Subcutaneous abdominal adipose tissue (tissue), 5 donors: ENCODE measurements around the gene RAB4A.
A peak's percentile ranks its signal among the peaks of the same experiment; 100 is the strongest.

Experiments
- H3K27ac ChIP-seq: one replicate; pipeline ENCODE4 v1.7.0; 2013; ENCODE audit warnings: low read depth, mild to moderate bottlenecking, inconsistent platforms, low read length, moderate library complexity
- H3K27me3 ChIP-seq, 5 donors: one replicate each; pipeline ENCODE4 v1.7.0; 2013; ENCODE audit warnings: low read length in 5 of 5, inconsistent platforms in 1 of 5; ENCODE audit not compliant: control insufficient read depth in 5 of 5, insufficient read depth in 4 of 5
- H3K36me3 ChIP-seq, 5 donors: one replicate each; pipeline ENCODE4 v1.7.0; 2013; ENCODE audit warnings: low read length in 5 of 5; ENCODE audit not compliant: control insufficient read depth in 5 of 5, insufficient read depth in 5 of 5
- H3K4me1 ChIP-seq, 5 donors: one replicate each; pipeline ENCODE4 v1.7.0; 2013; ENCODE audit warnings: low read length in 5 of 5, mild to moderate bottlenecking in 3 of 5, moderate library complexity in 1 of 5; ENCODE audit not compliant: control insufficient read depth in 5 of 5, insufficient read depth in 5 of 5
- H3K4me3 ChIP-seq, 5 donors: one replicate each; pipeline ENCODE4 v1.7.0; 2013; ENCODE audit warnings: low read length in 5 of 5, low read depth in 1 of 5
- H3K9ac ChIP-seq, 5 donors: one replicate each; pipeline ENCODE4 v1.7.0; 2013; ENCODE audit warnings: low read length in 5 of 5, mild to moderate bottlenecking in 4 of 5, moderate library complexity in 3 of 5
- H3K9me3 ChIP-seq, 5 donors: one replicate each; pipeline ENCODE4 v1.7.0; 2013; ENCODE audit warnings: low read length in 5 of 5; ENCODE audit not compliant: control insufficient read depth in 5 of 5
- donor health status: healthy.
- donor health status: healthy.
- donor health status: healthy.
- donor health status: healthy.
- donor health status: healthy.

RAB4A gene

GRCh38 chr1:229270547-229271447, at the start of gene RAB4A:
Gene RAB4A, plus strand, starts transcription at chr1:229271111. Its CDS starts 229 bp downstream, at chr1:229271340.
- H3K4me1 ChIP-seq: peaks cover 8 to 34% (median 25%) of the 10 kb centered on the region in 5 donors
- H3K9ac ChIP-seq: peak within 1 kb of the TSS; percentile 78 to 91 (median 86)

DNA sequence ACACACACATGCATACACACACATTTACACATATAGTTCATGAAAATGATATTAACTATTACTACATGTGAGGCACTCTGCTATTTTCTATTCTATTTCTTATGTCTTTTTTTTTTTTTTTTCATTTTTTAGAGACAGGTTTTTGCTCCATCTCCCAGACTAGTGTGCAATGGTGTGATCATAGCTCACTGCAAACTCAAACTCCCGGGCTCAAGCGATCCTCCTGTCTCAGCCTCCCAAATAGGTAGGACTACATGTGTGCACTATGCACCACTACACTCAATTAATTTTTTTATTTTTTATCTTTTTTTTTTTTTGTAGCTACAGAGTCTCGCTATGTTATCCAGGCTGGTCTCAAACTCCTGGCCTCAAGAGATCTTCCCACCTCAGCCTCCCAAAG, 48.8 kb upstream of the RAB4A start:
- Histone ChIP-seq H3K9ac (no peak overlapping the region), H3K9me3 (no peaks in the 10 kb centered on the region), H3K4me1 (peaks cover 0 to 24% (median 18%) of the 10 kb centered on the region in 5 donors), H3K27ac (no peak overlapping the region), H3K36me3 (no peaks in the 10 kb centered on the region), H3K27me3 (no peaks in the 10 kb centered on the region), H3K4me3 (no peak overlapping the region)

More at GRCh38 chr1:229270547-229271447, at the start of gene RAB4A:
- peaks cover 0 to 10% (median 8%) of the 10 kb centered on the region in 5 donors for H3K9me3 ChIP-seq
- H3K27me3 ChIP-seq: no peaks in the 10 kb centered on the region
- H3K27ac ChIP-seq: peak within 1 kb of the TSS; percentile 44
- no peaks in the 10 kb centered on the region for H3K36me3 ChIP-seq
- peak within 1 kb of the TSS; percentile 70 to 95 (median 81) for H3K4me3 ChIP-seq

- Histone ChIP-seq H3K9ac (no peak overlapping the region), H3K9me3 (no peaks in the 10 kb centered on the region), H3K4me1 (peaks cover 0 to 26% (median 18%) of the 10 kb centered on the region in 5 donors), H3K27me3 (no peaks in the 10 kb centered on the region), H3K36me3 (no peaks in the 10 kb centered on the region), H3K4me3 (no peak overlapping the region), H3K27ac (no peak overlapping the region)
These were observed 47.4 kb upstream of the RAB4A start for GRCh38 chr1:229223498-229223897.

- H3K27me3 ChIP-seq: no peaks in the 10 kb centered on the region
- no peak overlapping the region for H3K27ac ChIP-seq
- H3K9me3 ChIP-seq: no peaks in the 10 kb centered on the region
- H3K36me3 ChIP-seq: no peaks in the 10 kb centered on the region
- H3K4me1 ChIP-seq: peaks cover 6 to 32% (median 24%) of the 10 kb centered on the region in 5 donors
- no peak overlapping the region for H3K9ac ChIP-seq
- H3K4me3 ChIP-seq: no peak overlapping the region
These were observed 46.6 kb upstream of the RAB4A start for GRCh38 chr1:229224308-229224707.

- H3K9ac ChIP-seq: no peak overlapping the region
- H3K36me3 ChIP-seq: no peaks in the 10 kb centered on the region
- no peak overlapping the region for H3K27ac ChIP-seq
- H3K9me3 ChIP-seq: no peaks in the 10 kb centered on the region
- peaks cover 13 to 43% (median 35%) of the 10 kb centered on the region in 5 donors for H3K4me1 ChIP-seq
- H3K27me3 ChIP-seq: no peaks in the 10 kb centered on the region
- H3K4me3 ChIP-seq: no peak overlapping the region
These were observed 45.6 kb upstream of the RAB4A start for GRCh38 chr1:229225331-229225782.

GRCh38 chr1:229226796-229227195, 44.1 kb upstream of the RAB4A start:
- no peak overlapping the region for H3K9ac ChIP-seq
- H3K4me3 ChIP-seq: no peak overlapping the region
- H3K9me3 ChIP-seq: no peaks in the 10 kb centered on the region
- H3K27me3 ChIP-seq: no peaks in the 10 kb centered on the region
- no peak overlapping the region for H3K27ac ChIP-seq
- H3K36me3 ChIP-seq: no peaks in the 10 kb centered on the region
- H3K4me1 ChIP-seq: peaks cover 13 to 45% (median 37%) of the 10 kb centered on the region in 5 donors

DNA sequence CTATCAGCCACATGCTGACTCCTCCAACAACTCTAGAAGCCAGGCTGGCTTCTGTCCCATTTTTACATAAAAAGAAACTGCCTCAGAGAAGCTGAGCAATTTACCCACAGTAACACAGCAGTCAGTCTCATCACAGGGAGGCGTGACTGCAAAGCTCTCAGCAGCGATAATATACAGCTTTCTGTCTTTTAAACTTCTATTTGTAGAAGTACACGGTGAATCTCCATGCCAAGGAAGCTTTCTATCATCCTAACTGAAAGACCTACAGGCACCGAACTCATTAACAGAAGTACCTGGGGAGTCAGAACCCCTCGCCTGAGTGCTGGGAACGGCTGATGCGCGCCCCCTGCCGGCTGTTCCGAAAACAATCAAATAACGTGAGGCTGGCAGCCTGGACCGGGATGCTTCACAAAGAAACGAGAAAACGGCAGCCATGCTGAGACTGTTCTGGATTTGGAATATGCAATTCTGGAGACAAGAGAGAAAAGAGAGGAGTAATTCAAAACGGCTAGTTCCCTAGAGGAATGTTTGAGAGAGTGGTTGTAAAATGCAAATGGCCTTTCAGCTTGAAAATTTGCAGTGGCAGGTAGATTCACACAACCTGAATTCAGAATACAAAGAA, 43.5 kb upstream of the RAB4A start:
- H3K27me3 ChIP-seq: no peaks in the 10 kb centered on the region
- no peak overlapping the region for H3K9ac ChIP-seq
- H3K4me1 ChIP-seq: peaks cover 13 to 47% (median 36%) of the 10 kb centered on the region in 5 donors
- H3K4me3 ChIP-seq: no peak overlapping the region
- H3K9me3 ChIP-seq: no peaks in the 10 kb centered on the region
- no peaks in the 10 kb centered on the region for H3K36me3 ChIP-seq
- no peak overlapping the region for H3K27ac ChIP-seq

- no peak overlapping the region for H3K27ac ChIP-seq
- H3K9ac ChIP-seq: no peak overlapping the region
- H3K36me3 ChIP-seq: no peaks in the 10 kb centered on the region
- H3K4me1 ChIP-seq: peaks cover 13 to 47% (median 36%) of the 10 kb centered on the region in 5 donors
- no peak overlapping the region for H3K4me3 ChIP-seq
- H3K27me3 ChIP-seq: no peaks in the 10 kb centered on the region
- no peaks in the 10 kb centered on the region for H3K9me3 ChIP-seq
These were observed 42.4 kb upstream of the RAB4A start for GRCh38 chr1:229228522-229228921.

GRCh38 chr1:229229137-229229720, 41.7 kb upstream of the RAB4A start:
- no peaks in the 10 kb centered on the region for H3K9me3 ChIP-seq
- H3K27ac ChIP-seq: peak overlapping the region; percentile 70
- no peaks in the 10 kb centered on the region for H3K27me3 ChIP-seq
- peak overlapping the region in 3 of 5 donors; percentile 32 to 72 (median 36) for H3K9ac ChIP-seq
- peaks cover 13 to 47% (median 36%) of the 10 kb centered on the region in 5 donors for H3K4me1 ChIP-seq
- peak overlapping the region; percentile 26 to 50 (median 37) for H3K4me3 ChIP-seq
- no peaks in the 10 kb centered on the region for H3K36me3 ChIP-seq
